Measurements from ENCODE around the gene MAP3K8.
"Not testable (repeated sequence)": the region's sequence is repeated elsewhere in the genome, so short reads cannot be mapped to it uniquely, and the experiment has no call there.

The MAP3K8 gene

GRCh38 chr10:30403494-30403893 lies 30.5 kb upstream of the MAP3K8 start:
- H3K9me3 Mint-ChIP-seq, result no peaks in the 10 kb centered on the region
- no peaks in the 10 kb centered on the region for H3K27me3 Mint-ChIP-seq
- no peaks in the 10 kb centered on the region for H3K36me3 Mint-ChIP-seq (ENCODE audit: insufficient read depth)
- DNase-seq (ENCODE audit: low spot score in 2 of 2) (no peak), ATAC-seq (replicated peaks; ENCODE audit: extremely low read depth, poor library complexity, severe bottlenecking) (no peak)
- no peak overlapping the region for H3K4me3 Mint-ChIP-seq
- H3K4me1 Mint-ChIP-seq, result peaks cover 13% of the 10 kb centered on the region
- H3K27ac Mint-ChIP-seq (ENCODE audit: low read depth), result no peak overlapping the region

GRCh38 chr10:30404540-30404939 lies 29.4 kb upstream of the MAP3K8 start:
- Mint-ChIP-seq H3K4me1 (peaks cover 7% of the 10 kb centered on the region), H3K27ac (ENCODE audit: low read depth) (no peak overlapping the region), H3K36me3 (ENCODE audit: insufficient read depth) (no peaks in the 10 kb centered on the region), H3K27me3 (no peaks in the 10 kb centered on the region), H3K9me3 (no peaks in the 10 kb centered on the region), H3K4me3 (no peak overlapping the region)
- ATAC-seq (replicated peaks; ENCODE audit: extremely low read depth, poor library complexity, severe bottlenecking), result no peak
- no peak for DNase-seq (ENCODE audit: low spot score in 2 of 2)

GRCh38 chr10:30411263-30411662 lies 22.7 kb upstream of the MAP3K8 start:
- Mint-ChIP-seq H3K9me3 (no peaks in the 10 kb centered on the region), H3K4me1 (no peaks in the 10 kb centered on the region), H3K27me3 (no peaks in the 10 kb centered on the region), H3K36me3 (ENCODE audit: insufficient read depth) (no peaks in the 10 kb centered on the region), H3K27ac (ENCODE audit: low read depth) (no peak overlapping the region), H3K4me3 (no peak overlapping the region)
- DNase-seq (ENCODE audit: low spot score in 2 of 2) (no peak), ATAC-seq (replicated peaks; ENCODE audit: extremely low read depth, poor library complexity, severe bottlenecking) (no peak)

DNA sequence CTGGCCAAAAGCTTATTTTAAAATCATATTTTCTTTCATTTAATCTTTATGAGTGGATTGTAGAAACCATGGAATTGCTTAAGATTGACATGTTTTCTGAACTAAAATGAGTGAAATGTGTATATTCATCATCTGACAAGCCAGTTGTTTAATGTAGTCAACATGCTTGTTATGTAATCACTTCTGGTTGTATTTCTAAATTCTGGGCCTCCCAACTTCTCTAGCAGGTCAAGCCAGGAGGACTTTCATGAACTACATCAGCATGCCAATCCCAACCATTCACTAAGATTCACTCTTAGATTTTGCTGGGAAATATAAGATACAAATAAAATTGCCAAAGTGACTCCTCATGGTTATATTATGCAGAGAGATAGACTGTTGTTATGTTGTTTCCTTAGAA lies 21.1 kb upstream of the MAP3K8 start:
- H3K27ac Mint-ChIP-seq (ENCODE audit: low read depth), result no peak overlapping the region
- H3K4me3 Mint-ChIP-seq, result no peak overlapping the region
- peaks cover 3% of the 10 kb centered on the region for H3K4me1 Mint-ChIP-seq
- H3K9me3 Mint-ChIP-seq, result no peaks in the 10 kb centered on the region
- ATAC-seq (replicated peaks; ENCODE audit: extremely low read depth, poor library complexity, severe bottlenecking) (no peak), DNase-seq (ENCODE audit: low spot score in 2 of 2) (no peak)
- no peaks in the 10 kb centered on the region for H3K36me3 Mint-ChIP-seq (ENCODE audit: insufficient read depth)
- no peaks in the 10 kb centered on the region for H3K27me3 Mint-ChIP-seq

- no peaks in the 10 kb centered on the region for H3K27me3 Mint-ChIP-seq
- H3K27ac Mint-ChIP-seq (ENCODE audit: low read depth), result no peak overlapping the region
- ATAC-seq (replicated peaks; ENCODE audit: extremely low read depth, poor library complexity, severe bottlenecking) (peak; percentile 40), DNase-seq (ENCODE audit: low spot score in 2 of 2) (peak in 1 of 2 donors; percentile 25)
- H3K36me3 Mint-ChIP-seq (ENCODE audit: insufficient read depth), result peaks cover 2% of the 10 kb centered on the region
- no peak overlapping the region for H3K4me3 Mint-ChIP-seq
- H3K4me1 Mint-ChIP-seq, result peaks cover 14% of the 10 kb centered on the region
- no peaks in the 10 kb centered on the region for H3K9me3 Mint-ChIP-seq
These were observed 19.9 kb upstream of the MAP3K8 start for GRCh38 chr10:30413996-30414576.

GRCh38 chr10:30415593-30415992 lies 18.4 kb upstream of the MAP3K8 start:
- Mint-ChIP-seq H3K27ac (ENCODE audit: low read depth) (no peak overlapping the region), H3K9me3 (no peaks in the 10 kb centered on the region), H3K4me1 (peaks cover 20% of the 10 kb centered on the region), H3K27me3 (no peaks in the 10 kb centered on the region), H3K4me3 (no peak overlapping the region), H3K36me3 (ENCODE audit: insufficient read depth) (peaks cover 2% of the 10 kb centered on the region)
- no peak for DNase-seq (ENCODE audit: low spot score in 2 of 2)
- no peak for ATAC-seq (replicated peaks; ENCODE audit: extremely low read depth, poor library complexity, severe bottlenecking)

DNA sequence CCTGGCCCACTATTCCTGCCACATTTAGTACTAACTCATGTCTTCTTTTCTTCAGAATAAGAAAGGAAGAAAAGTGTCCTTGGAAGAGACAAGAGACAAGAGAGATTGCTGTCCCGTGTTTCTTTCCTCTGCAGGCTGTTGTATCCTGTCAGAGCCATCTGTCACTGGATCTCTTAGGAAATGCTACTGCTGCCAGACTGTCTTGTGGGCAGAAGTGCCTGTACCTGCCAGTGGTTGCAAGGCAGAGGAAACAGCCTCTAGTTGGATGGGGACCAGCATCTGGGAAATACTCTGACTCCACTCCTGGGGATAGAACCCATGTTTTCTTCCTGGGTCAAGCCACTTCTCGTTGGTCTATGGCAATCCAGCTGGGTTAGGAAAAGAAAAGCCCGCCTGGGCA lies 16.7 kb upstream of the MAP3K8 start:
- Mint-ChIP-seq H3K27me3 (no peaks in the 10 kb centered on the region), H3K9me3 (no peaks in the 10 kb centered on the region), H3K27ac (ENCODE audit: low read depth) (no peak overlapping the region), H3K36me3 (ENCODE audit: insufficient read depth) (peaks cover 2% of the 10 kb centered on the region), H3K4me3 (no peak overlapping the region), H3K4me1 (peaks cover 20% of the 10 kb centered on the region)
- ATAC-seq (replicated peaks; ENCODE audit: extremely low read depth, poor library complexity, severe bottlenecking), result no peak
- DNase-seq (ENCODE audit: low spot score in 2 of 2), result no peak

DNA sequence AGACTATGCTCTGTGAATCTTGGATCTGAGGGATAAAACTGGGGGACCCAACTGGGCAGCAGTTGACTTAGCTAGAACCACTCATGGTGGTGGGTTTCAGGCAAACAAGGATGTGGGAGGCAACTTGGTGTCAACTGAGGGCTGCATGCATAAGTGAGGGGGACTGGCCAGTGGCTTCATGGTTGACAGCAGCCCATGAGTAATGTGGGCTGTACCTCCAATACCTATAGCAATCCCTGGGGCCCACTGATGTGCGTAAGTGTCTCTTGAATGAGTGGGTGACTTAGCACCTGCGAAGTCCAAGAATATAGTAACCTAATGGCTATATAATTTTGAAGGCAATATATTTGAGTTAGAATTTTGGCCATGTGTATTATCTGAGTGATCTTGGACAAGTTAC lies 13.7 kb upstream of the MAP3K8 start:
- Mint-ChIP-seq H3K27me3 (no peaks in the 10 kb centered on the region), H3K36me3 (ENCODE audit: insufficient read depth) (peaks cover 2% of the 10 kb centered on the region), H3K4me1 (peaks cover 20% of the 10 kb centered on the region), H3K9me3 (no peaks in the 10 kb centered on the region), H3K27ac (ENCODE audit: low read depth) (no peak overlapping the region), H3K4me3 (no peak overlapping the region)
- ATAC-seq (replicated peaks; ENCODE audit: extremely low read depth, poor library complexity, severe bottlenecking) (no peak), DNase-seq (ENCODE audit: low spot score in 2 of 2) (no peak)

- Mint-ChIP-seq H3K27ac (ENCODE audit: low read depth) (no peak overlapping the region), H3K4me1 (peaks cover 20% of the 10 kb centered on the region), H3K9me3 (no peaks in the 10 kb centered on the region), H3K27me3 (no peaks in the 10 kb centered on the region), H3K4me3 (no peak overlapping the region), H3K36me3 (ENCODE audit: insufficient read depth) (peaks cover 2% of the 10 kb centered on the region)
- ATAC-seq (replicated peaks; ENCODE audit: extremely low read depth, poor library complexity, severe bottlenecking) (no peak), DNase-seq (ENCODE audit: low spot score in 2 of 2) (no peak)
These were observed 13.2 kb upstream of the MAP3K8 start for GRCh38 chr10:30420766-30421165.

GRCh38 chr10:30422151-30422695 lies 11.8 kb upstream of the MAP3K8 start:
- peaks cover 20% of the 10 kb centered on the region for H3K4me1 Mint-ChIP-seq
- no peak overlapping the region for H3K4me3 Mint-ChIP-seq
- no peaks in the 10 kb centered on the region for H3K9me3 Mint-ChIP-seq
- H3K27me3 Mint-ChIP-seq, result no peaks in the 10 kb centered on the region
- ATAC-seq (replicated peaks; ENCODE audit: extremely low read depth, poor library complexity, severe bottlenecking), result no peak
- H3K27ac Mint-ChIP-seq (ENCODE audit: low read depth), result no peak overlapping the region
- H3K36me3 Mint-ChIP-seq (ENCODE audit: insufficient read depth), result peaks cover 2% of the 10 kb centered on the region
- no peak for DNase-seq (ENCODE audit: low spot score in 2 of 2)

GRCh38 chr10:30422981-30423654 lies 10.9 kb upstream of the MAP3K8 start:
- Mint-ChIP-seq H3K4me3 (no peak overlapping the region), H3K27ac (ENCODE audit: low read depth) (no peak overlapping the region), H3K36me3 (ENCODE audit: insufficient read depth) (peaks cover 2% of the 10 kb centered on the region), H3K4me1 (peaks cover 24% of the 10 kb centered on the region), H3K27me3 (no peaks in the 10 kb centered on the region), H3K9me3 (no peaks in the 10 kb centered on the region)
- ATAC-seq (replicated peaks; ENCODE audit: extremely low read depth, poor library complexity, severe bottlenecking) (no peak), DNase-seq (ENCODE audit: low spot score in 2 of 2) (no peak)

- not testable (repeated sequence) for ATAC-seq (replicated peaks; ENCODE audit: extremely low read depth, poor library complexity, severe bottlenecking); H3K9me3 Mint-ChIP-seq; H3K4me3 Mint-ChIP-seq; H3K36me3 Mint-ChIP-seq (ENCODE audit: insufficient read depth); H3K27ac Mint-ChIP-seq (ENCODE audit: low read depth); DNase-seq (ENCODE audit: low spot score in 2 of 2); H3K27me3 Mint-ChIP-seq
- peaks cover 20% of the 10 kb centered on the region for H3K4me1 Mint-ChIP-seq
These were observed 10.2 kb upstream of the MAP3K8 start for GRCh38 chr10:30423655-30424275.
